ENCODE results near the gene HIP1R.
"Not testable (repeated sequence)": the region's sequence is repeated elsewhere in the genome, so short reads cannot be mapped to it uniquely, and the experiment has no call there.

Gene HIP1R

DNA sequence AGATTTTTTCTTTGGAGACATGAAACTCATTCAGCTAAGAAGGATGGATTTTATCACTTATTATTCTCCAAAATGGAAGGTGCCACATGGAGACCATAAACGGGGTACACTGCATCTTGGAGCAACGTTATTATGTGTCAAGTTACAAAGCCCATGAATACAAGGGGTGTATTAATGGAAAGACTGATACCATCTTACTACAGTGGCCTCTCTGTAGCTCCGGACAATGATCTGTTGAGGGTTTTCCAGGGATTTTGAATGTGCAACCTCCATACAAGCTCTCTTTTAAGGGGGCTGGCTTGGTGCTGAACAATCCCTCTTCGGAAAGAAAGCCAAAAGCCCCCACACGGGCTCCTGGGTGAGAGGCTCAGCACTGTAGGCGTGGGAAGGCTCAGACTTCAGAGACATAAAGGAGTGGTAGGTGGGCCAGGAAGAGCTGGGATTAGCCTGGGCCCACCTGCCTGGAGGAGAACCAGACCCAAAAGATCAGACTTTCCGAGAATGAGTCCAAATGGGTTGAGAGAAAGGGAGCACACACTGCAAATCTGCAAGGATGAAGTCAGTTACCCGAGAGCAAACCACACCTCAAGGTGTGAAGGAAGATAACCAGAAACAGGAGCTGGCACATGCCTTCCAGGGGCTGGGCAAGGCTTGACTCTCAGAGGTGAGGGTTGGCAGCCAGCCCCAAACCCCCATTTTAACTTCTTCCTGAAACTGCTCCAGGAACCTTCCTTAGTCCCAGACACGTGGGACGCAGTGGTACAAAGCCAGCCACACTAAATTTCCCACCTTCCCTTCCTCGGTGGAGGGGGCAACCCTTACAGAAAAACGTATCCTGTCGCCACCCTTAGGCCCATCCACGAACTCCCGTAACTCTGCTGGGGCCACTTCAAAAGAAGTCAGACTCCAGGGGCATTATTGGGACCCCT lies 59.2 kb downstream of the HIP1R start:
- DNase-seq (ENCODE audit: low read depth): no peak

DNA sequence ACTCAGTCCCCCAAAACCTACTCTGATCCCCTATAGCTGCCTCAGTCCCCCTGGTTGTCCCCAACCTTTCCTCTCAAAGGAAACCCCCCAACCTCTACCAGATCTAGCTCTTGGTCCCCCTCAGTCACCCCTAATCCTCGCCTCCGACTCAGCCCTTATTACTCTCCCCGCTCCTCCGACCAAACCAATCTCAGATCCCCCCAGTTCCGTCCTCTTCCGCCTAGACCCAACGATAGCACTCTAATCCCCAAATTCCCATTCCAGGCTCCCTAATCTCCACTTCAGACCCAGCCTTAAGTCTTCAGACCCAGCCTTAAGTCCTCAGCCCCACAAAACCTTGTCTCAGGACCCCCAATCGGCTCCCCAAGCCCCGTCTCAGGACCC lies 60.1 kb downstream of the HIP1R start:
- no peak for DNase-seq (ENCODE audit: low read depth)

DNA sequence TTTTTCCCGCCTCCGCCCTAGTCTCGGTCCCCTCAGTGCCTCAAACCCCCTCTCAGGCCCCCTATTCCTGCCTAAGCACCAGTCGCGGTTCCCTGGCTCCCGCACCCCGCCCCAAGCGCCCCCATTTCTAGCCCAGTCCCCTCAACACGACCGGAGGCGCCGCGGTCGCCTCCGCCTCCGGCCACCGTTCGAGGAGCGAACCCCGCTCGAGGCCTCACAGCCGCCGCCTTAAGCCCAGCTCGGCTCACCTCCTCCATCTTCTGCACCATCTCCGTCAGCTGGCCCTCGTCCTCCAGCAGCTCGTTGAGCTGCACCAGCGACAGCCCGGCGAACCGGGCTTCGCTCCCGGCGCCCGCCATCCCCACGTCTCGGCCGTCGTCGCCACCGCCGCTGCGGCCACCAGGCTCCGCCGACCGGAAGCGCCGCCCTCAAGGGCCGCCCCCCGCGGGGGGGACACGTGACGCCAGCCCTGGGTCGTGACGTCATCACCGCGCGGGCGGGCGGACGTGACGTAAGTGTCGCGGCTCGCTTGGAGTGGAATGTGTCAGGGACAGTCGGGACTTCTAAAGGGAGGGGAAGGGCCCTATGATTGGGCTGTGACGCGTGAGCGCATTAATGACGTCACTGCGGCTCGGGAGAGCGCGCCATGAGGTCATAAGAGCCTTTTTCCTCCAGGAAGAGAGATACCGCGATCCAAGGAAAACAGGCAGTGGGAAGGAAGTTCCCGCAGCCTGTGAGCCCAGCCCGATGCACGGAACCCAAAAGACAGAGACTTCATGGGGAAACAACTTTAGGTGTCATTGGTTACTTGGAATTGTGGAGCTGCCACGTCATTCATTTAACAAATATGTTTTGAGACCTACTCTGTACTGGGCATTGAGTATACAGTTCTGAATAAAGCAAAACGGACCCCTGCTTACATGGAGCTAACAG lies 60.7 kb downstream of the HIP1R start, which contains the start of gene VPS37B:
Gene VPS37B (minus strand): TSS at position 421 of the 933 bp plus-strand sequence. CDS start 62 bp downstream, at position 359.
- peak; percentile 51 for DNase-seq (ENCODE audit: low read depth)

DNA sequence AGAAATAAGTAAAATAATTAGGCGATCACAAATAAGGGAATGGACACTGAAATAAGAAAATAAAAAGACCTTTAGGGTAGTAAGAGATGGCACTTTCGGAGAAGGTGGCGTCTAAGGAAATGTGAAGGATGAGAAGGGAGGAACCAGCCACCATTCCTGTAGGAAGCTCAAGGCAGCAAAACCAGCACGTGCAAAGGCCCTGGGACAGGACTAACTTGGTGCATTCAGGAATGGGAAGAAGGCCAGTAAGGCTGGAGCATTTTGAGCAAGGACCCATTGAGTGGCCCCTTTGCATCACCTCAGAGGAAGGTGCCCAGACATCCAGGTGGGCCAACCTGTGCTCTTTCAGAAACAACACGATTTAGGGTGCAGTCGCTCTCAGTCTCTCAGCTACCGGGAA lies 61.4 kb downstream of the HIP1R start:
- no peak for DNase-seq (ENCODE audit: low read depth)

DNA sequence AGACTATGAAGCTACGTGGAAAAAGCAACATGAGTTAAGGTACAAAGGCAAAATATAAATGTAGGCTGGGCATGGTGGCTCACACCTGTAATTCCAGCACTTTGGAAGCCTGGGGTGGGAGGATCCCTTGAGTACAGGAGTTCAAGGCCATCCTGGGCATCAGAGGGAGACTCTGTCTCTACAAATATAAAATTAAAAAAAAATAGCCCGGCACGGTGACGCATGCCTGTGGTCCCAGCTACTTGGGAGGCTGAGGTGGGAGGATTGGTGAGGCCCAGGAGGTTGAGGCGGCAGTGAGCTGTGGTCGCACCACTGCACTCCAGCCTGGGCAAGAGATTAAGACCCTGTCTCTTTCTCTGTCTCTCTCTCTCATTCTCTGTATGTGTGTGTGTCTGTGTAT lies 64.6 kb downstream of the HIP1R start:
- no peak for DNase-seq (ENCODE audit: low read depth)

DNA sequence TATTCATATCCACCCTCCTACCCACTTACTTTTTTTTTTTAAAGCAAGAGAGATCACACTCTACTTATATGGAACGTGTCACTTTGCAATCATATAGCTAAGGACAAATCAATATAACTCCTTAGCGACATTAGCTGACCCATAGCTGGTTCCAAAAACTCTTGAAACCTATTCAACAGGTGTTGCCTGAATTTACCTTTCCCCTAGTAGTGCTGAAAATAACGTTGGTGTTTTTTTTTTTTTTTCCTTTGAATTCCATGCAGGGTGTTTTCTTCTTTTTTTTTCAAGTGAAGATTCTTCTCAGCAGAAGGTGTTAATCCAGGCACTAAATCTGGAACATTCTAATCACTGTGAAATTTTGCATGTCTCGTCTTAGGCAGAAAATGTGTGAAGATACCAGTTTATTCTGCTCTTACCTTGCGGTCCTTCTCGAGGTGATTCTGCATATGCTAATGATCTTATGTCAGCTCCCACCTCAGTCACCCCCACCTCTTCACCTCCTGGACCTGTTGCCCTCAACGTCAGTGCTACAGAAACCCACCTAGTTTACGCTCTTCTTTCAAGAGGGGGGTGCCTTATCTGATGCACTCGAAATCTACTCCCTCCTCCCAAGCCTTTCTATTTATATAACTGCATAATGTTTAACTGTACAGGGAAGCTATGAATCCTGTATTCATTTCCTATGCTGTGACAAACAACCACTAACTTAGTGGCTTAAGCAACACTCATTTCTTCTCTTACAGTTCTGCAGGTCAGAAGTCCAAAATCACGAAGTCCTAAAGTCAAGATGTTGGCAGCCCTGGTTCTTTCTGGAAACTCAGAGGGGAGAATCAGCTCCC lies 67.8 kb downstream of the HIP1R start:
- no peak for DNase-seq (ENCODE audit: low read depth)

DNA sequence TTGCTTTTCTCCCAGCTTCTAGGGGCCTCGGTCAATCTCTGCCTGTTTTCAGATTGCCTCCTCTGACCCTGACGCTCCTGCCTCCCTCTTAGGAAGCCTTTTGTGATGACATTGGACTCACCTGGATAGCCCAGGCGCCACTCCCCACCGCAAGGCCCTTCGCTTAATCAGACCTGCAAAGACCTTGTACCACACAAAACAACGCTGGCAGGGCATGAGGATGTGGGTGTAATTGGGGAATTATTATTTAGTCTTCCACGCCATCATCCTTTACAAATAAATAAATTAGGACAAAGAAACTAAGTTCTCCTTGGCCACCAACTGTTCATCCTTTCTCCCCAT lies 68.4 kb downstream of the HIP1R start:
- no peak for DNase-seq (ENCODE audit: low read depth)

DNA sequence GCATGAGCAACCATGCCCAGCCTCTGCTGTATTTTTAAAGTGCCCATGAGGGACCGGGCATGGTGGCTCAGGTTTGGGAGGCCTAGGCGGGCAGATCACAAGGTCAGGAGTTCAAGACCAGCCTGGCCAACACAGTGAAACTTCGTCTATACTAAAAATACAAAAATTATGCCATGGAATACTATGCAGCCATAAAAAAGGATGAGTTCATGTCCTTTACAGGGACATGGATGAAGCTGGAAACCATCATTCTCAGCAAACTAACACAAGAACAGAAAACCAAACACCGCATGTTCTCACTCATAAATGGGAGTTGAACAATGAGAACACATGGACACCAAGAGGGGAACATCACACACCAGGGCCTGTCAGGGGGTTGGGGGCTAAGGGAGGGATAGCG lies 70.0 kb downstream of the HIP1R start:
- not testable (repeated sequence) for DNase-seq (ENCODE audit: low read depth)

DNA sequence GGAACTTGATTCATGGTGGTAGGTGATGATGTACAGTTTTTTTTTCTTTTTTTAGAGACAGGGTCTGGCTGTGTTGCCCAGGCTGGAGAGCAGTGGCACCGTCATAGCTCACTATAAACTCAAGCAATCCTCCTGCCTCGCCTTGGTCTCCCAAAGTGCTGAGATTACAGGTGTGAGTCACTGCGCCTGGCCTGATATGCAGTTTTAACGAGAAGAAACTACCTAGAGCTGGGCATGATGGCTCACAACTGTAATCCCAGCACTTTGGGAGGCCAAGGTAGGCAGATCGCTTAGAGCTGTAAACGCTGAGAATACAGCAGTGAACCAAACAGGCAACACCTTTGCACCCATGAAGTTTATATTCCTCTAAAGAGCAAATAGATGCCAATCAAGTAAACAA lies 73.7 kb downstream of the HIP1R start:
- DNase-seq (ENCODE audit: low read depth): no peak

DNA sequence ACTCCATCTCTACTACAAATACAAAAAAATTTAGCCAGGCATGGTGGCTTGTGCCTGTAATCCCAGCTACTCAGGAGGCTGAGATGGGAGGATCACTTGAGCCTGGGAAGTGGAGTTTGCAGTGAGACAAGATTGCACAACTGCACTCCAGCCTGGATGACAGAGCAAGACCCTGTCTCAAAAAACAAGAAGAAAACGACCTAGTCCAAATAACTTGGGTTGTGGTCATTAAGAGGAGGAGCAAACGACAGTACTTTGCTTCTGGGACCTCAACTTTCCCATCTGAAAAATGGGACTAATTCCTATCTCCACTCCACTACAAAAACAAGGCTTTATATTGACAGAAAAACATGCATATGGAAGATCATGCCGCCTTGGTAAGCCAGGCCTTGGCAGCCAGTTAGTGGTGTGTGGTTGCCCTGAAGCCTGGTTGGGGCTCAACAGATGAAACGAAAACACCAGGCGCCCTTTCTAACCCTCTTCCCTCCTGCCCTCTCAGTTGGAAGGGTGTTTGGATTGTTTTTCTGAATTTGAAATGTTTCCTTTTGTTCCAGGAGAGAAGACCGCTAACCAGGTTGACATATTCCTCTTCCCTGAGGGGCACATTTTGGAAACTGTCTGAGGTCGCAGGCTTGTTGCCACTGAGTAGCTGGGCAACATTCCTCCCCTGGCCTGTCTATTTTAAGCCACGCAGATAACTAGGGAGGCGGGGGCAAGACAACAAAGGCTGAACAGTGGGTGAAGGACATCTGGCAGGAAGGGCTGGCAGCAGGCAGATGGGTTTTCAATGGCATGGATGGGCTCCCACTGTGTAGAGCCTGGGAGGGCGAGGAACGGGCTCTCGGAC lies 74.4 kb downstream of the HIP1R start:
- DNase-seq (ENCODE audit: low read depth): no peak

Data from HS-27A (cell line).